ENCODE results near the gene CLASP1.
"Not testable (repeated sequence)": the region's sequence is repeated elsewhere in the genome, so short reads cannot be mapped to it uniquely, and the experiment has no call there.

CLASP1 gene

DNA sequence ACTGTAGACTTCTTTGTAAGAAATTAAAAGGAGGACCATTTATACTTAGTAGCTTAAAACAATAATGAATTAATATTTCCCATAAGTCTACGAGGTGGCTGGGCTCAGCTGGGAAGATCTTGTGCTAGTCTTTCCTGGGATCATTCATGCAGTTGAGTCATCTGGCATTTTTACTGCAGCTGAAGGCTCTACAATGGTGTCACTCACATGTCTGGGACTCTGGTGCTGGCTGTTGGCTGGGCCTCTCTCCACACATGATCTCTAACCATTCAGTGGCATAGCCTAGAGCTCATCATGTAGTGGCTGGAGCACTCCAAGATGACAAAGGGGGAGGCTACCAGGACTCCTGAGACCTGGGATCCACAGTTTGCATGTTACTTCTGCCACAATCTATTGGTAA is 35.5 kb downstream of the CLASP1 start:
- no peak for DNase-seq (ENCODE audit: low read depth)

DNA sequence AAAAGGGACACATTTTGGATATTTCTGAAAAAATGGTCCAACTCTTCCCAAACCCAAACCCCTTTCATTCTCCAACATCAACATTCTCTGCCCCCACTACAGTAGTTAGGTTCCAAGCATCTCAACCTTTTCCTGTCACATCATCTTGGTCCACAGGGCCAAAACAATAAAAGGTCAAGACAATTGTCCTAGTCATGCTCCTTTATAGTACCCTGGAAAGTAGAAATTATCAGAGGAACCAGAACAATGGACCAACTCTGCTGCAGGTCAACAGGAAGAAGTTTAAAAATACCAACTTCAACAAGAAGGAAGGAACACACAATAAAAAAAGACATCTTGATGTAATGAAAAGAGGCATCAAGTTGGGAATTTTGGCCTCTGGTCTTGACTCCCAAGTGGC is 36.1 kb downstream of the CLASP1 start:
- no peak for DNase-seq (ENCODE audit: low read depth)

DNA sequence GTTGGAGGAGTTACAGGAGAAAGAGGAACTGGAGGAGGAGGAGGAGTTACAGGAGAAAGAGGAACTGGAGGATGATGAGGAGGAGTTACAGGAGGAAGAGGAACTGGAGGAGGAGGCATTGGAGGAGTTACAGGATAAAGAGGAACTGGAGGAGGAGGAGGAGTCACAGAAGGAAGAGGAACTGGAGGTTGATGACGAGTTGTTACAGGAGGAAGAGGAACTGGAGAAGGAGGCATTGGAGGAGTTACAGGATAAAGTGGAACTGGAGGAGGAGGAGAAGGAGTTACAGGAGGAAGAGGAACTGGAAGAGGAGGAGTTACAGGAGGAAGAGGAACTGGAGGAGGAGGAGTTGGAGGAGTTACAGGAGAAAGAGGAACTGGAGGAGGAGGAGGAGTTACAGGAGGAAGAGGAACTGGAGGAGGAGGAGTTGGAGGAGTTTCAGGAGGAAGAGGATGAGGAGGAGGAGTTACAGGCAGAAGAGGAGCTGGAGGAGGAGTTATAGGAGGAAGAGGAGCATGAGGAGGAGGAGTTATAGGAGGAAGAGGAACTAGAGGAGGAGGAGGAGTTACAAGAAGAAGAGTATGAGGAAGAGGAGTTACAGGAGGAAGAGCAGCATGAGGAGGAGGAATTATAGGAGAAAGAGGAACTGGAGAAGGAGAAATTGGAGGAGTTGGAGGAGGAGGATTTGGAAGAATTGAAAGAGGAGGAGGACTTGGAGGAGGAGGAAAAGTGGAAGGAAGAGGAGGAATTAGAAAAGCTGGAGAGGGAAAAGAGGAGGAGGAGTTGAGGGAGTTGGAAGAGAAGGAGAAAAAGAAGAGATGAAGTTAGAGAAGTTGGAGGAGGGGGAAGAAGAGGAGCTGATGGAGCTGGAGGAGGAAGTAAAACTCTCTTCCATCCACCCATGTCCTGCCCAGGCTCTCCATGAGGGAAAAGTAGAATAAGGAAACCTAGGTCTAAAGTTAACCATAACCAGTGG is 37.2 kb downstream of the CLASP1 start:
- DNase-seq (ENCODE audit: low read depth), result no peak

DNA sequence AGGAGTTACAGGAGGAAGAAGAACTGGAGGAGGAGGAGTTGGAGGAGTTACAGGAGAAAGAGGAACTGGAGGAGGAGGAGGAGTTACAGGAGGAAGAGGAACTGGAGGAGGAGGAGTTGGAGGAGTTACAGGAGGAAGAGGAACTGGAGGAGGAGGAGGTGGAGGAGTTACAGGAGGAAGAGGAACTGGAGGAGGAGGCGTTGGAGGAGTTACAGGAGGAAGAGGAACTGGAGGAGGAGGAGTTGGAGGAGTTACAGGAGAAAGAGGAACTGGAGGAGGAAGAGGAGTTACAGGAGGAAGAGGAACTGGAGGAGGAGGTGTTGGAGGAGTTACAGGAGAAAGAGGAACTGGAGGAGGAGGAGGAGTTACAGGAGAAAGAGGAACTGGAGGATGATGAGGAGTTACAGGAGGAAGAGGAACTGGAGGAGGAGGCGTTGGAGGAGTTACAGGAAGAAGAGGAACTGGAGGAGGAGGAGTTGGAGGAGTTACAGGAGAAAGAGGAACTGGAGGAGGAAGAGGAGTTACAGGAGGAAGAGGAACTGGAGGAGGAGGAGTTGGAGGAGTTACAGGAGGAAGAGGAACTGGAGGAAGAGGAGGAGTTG is 38.1 kb downstream of the CLASP1 start:
- DNase-seq (ENCODE audit: low read depth), result not testable (repeated sequence)

DNA sequence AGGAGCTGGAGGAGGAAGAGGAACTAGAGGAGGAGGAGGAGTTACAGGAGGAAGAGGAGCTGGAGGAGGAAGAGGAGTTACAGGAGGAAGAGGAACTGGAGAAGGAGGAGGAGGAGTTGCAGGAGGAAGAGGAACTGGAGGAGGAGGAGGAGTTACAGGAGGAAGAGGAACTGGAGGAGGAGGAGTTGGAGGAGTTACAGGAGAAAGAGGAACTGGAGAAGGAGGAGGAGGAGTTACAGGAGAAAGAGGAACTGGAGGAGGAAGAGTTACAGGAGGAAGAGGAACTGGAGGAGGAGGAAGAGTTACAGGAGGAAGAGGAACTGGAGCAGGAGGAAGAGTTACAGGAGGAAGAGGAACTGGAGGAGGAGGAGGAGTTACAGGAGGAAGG is 38.8 kb downstream of the CLASP1 start:
- DNase-seq (ENCODE audit: low read depth), result not testable (repeated sequence)

- no peak for DNase-seq (ENCODE audit: low read depth)
These were observed 40.3 kb downstream of the CLASP1 start for GRCh38 chr2:121608967-121609366.

DNA sequence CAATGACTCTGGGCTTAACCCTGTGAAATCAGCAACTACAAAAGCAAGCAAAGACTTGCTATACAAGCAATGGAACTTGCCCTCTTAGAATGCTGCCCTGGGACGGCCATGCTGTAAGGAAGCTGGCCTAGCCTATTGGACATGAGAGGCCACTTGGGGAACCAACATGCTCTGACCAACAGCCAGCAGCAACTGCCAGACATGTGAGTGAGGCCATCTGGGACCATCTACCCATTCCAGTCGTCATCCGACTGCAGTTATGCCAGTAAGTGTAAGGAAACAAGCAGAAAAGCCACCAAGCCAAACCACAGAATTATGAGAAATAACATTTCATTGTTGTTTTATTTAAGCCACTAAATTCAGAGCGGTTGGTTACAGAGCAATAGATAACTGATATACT is 40.9 kb downstream of the CLASP1 start:
- no peak for DNase-seq (ENCODE audit: low read depth)

DNA sequence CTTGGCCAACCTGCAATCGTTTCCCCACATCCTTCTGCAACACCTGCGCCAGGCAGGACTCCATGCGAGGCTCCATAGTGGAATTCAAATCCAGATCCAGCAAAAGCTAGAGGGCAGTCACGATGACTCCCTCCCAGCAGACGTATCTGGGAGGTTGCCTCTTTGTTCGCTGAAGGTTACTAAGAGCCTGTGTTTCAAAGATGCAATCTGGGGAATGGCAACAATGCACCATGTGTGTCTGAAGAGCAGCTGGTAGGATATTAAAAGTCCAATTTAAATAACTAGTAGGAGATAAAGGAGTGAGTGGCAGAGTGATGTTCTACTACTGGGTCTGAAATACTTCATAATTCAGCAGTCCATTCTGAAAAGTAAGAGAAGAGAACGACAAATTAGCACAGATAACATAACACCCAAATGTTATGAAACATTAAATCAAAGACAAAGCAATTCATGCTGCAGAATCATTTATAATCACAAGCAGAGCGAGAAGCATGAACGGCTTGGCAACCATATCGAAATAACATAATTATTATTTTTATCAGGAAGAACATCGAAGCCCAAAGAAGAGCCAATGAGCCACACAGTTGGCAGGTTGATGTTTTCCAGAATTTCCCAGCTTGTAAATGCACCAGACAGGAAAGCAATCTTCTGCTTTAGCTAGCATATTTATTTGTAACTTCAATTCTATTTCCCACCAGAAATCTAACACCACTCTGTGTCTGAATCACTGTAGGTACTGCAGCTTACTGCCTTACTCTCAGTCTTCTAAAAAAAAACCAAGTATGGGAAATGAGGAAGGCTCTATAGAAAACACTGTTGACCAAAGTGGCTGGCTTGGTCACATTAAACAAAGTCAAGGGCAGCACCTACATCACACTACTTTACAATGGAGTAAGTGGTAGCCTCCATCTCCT is 43.2 kb downstream of the CLASP1 start:
- DNase-seq (ENCODE audit: low read depth), result no peak

GRCh38 chr2:121603185-121603584 is 46.1 kb downstream of the CLASP1 start:
- no peak for DNase-seq (ENCODE audit: low read depth)

- no peak for DNase-seq (ENCODE audit: low read depth)
These were observed 49.2 kb downstream of the CLASP1 start for GRCh38 chr2:121599963-121600651.

- no peak for DNase-seq (ENCODE audit: low read depth)
These were observed 51.2 kb downstream of the CLASP1 start for GRCh38 chr2:121598087-121598486.

DNA sequence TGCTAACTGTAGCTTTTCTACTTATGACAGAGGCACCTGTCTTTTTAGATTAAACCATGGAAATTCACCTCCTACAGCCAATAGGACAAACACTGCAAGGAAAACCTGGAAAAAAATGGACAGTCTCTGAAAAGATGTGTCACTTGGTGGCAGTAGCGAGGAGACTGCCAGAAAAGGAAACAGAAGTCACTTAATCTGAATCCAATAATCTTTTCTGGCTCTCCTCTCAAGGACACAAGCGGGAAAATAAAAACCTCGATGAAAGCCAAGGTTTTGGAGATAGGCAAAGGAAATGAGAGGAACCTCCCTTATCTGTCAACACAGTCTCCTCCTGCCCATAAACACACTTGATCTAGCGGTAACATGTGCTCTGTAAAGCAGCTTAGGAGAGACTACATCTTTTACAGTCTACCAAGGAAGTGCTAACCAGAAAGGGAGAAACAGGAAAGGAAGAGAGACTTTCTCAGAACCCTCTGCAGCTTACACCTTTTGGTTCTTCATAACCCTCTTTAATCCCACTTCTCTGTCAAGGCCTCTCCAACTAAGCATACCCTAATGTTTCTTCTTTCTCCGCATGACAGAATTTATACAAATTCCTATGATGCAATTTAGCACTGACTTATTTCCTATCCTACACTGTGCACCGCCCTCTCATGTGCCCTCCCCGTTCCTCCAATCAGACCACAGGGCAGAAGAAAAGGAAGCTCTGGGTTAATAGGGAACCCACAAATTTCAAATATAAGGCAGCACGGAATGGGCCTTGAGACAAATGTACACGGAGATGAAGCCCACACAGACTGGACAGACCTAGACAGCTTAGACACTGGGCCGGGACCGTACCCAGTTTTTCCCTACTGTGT is 52.8 kb downstream of the CLASP1 start:
- peak; percentile 83 for DNase-seq (ENCODE audit: low read depth)

- DNase-seq (ENCODE audit: low read depth), result no peak
These were observed 54.0 kb downstream of the CLASP1 start for GRCh38 chr2:121595012-121595891.

DNA sequence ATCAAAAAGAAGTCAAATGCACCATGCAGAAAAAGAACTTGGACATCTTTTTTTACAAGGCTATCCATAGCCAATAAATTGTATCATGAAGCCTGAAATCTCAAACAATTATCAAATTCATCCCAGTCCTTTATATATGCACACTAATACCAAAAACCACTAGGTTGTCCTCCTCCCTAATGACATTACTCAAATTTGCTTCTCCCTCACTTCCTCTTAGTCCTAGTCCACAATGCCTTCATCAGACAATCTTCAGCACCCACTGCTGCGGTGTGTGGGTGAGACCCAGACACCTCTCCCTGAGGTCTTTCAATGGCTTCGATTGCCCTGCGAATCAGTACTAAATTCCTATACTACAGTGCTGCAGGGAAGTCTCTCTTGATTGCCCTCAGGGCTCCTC is 58.1 kb downstream of the CLASP1 start:
- DNase-seq (ENCODE audit: low read depth), result no peak

GRCh38 chr2:121588357-121588756 is 60.9 kb downstream of the CLASP1 start:
- DNase-seq (ENCODE audit: low read depth), result no peak

DNA sequence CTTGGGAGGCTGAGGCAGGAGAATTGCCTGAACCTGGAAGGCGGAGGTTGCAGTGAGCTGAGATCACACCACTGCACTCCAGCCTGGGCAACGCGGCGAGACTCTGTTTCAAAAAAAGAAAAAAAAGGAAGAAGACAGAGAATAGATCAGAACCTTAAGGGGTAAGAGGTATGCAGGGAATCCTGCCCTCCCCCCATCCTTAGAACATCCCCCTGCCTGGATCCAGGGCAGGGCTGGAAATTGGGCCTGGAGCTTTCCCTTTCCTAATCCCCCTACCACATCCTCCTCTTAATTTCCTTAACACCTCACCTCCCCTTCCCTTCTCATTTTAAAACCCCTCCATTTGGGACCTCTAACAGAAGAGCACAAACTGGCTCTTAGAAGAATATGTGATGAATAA is 62.1 kb downstream of the CLASP1 start:
- DNase-seq (ENCODE audit: low read depth), result no peak

GRCh38 chr2:121584741-121585140 is 64.5 kb downstream of the CLASP1 start:
- DNase-seq (ENCODE audit: low read depth), result no peak

DNA sequence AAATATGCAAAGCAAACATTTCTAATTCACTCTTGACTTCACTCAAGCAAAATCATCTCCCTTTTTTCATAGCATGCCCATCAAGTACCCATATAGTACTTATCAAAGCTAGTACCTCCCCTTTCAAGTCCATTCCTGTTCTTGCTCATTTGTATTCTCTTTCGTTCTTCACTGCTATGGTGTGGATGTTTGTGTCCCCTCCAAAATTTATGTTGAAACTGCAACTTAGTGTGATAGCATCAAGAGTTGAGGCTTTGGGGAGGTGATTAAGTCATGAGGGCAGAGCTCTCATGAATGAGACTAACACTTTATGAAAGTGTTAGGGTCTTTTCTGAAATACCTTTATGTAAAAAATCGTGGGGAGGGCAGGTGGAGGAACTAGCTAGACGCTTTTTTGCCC is 65.7 kb downstream of the CLASP1 start:
- no peak for DNase-seq (ENCODE audit: low read depth)

- no peak for DNase-seq (ENCODE audit: low read depth)
These were observed 67.0 kb downstream of the CLASP1 start for GRCh38 chr2:121582272-121582671.

DNA sequence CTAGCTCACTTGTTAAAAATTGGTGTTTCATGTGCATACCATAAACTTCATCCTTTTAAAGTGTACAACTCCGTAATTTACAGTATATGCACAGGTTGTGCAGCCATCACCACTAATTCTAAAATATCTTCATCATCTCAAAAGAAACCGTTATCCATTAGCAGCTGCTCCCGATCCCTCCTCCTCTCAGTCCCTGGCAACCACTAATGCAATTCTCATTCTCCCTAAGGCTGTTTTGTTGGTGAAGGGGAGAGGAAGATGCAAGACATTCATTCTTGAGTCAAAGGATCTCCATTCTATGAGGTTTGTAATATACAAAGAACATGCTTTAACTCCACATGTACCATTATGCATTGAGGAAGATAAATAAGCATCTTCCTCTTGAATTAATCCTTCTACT is 70.0 kb downstream of the CLASP1 start:
- peak; percentile 63 for DNase-seq (ENCODE audit: low read depth)
